ENCODE measurements around the gene MAPK12. TPM values are rescaled to one million over a fixed set of nuclear protein-coding genes. Genes with fewer than 3 reads are reported as not detected.

Gene MAPK12
- total and polyA plus RNA-seq, 2 of the 8 experiments (the other 6 are each of a cell fraction or from before 2014, with no cell fraction given): 17.3 to 20.3 TPM

DNA sequence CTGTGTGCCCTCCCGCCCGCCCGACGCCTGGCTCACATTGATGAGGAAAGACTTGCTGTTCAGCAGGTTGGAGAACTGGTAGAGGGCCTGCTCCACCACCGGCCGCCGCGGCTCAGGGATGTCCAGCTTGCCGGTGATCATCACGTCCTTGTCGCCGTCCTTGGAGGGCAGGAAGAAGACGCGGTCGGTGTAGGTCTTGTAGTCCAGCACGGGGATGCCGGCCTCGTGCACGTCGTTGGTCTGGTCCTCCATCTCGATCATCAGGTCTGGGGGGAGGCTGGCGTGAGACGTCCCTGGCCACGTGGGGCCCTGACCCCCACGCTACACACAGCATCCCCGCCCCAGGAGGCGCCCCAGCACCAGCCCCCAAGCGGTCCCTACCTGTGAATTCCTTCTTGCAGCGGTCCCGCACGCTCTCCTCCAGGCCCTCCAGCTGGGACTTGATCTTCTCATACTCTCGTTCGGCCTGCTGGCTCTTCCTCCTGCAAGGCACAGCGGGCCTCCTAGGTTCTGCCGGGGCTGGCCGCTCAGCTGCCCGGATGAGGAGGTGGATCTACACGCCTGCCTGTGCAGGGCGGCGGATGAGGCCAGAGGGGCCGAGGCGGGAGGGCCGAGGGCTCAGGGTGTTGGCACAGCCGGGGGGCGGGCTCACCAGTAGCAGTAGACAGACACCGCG is 19.4 kb upstream of the MAPK12 start:
- ChIA-PET CTCF (ENCODE audit: partially characterized antibody) (interaction anchor here (0.9 to 3.5 kb wide), 6 partner anchors 8 to 61 kb away, joined by 3 to 12 read pairs (median 5); no protein-coding TSS in a partner anchor), POLR2A (ENCODE audit: partially characterized antibody) (interaction anchor here (0.7 to 1.2 kb wide), 3 partner anchors 14 to 162 kb away, joined by 3 to 4 read pairs (median 3); no protein-coding TSS in a partner anchor)
- Histone ChIP-seq H3K79me1 (ENCODE audit: low read depth, low read length) (no peaks in the 10 kb centered on the region), H2BK5ac (ENCODE audit: low read depth, low read length) (no peak overlapping the region), H3K23ac (ENCODE audit: insufficient read length) (no peak overlapping the region), H3K18ac (ENCODE audit: extremely low read depth, low read length) (no peak overlapping the region), H2BK20ac (ENCODE audit: low read length) (no peak overlapping the region), H3K9ac (replicated peaks in 1 of 4; ENCODE audit: extremely low read depth in 1 of 4, low read depth in 3 of 4, low read length in 3 of 4) (no peak overlapping the region), H3K79me2 (ENCODE audit: control insufficient read depth in 1 of 2, insufficient read depth in 2 of 2, low read length in 2 of 2) (no peaks in the 10 kb centered on the region), H3K9me3 (ENCODE audit: insufficient read depth in 2 of 2, low read depth in 1 of 2, low read length in 1 of 2) (peaks cover 7 to 17% of the 10 kb centered on the region in 2 experiments; a peak in 3 of 4 replicates), H2BK12ac (ENCODE audit: low read depth, low read length) (no peak overlapping the region), H4K20me1 (replicated peaks in 1 of 2; ENCODE audit: control insufficient read depth in 1 of 2, insufficient read depth in 2 of 2, low read length in 2 of 2) (peaks cover 0 to 7% of the 10 kb centered on the region in 2 experiments), H3K4ac (replicated peaks; ENCODE audit: insufficient read length, low read depth, low read length) (no peak overlapping the region), H2AK5ac (ENCODE audit: low read depth, low read length) (no peak overlapping the region), H3K27ac (ENCODE audit: low read depth, low read length) (no peak overlapping the region), H3K4me1 (replicated peaks in 1 of 4; ENCODE audit: control insufficient read depth in 3 of 4, insufficient read depth in 4 of 4, low read length in 3 of 4) (peaks cover 0 to 2% (median 0%) of the 10 kb centered on the region in 4 experiments; a peak in 2 of 7 replicates), H3K23me2 (ENCODE audit: low read depth, low read length) (no peaks in the 10 kb centered on the region), H2AFZ (ENCODE audit: low read length) (no peak overlapping the region), H2BK15ac (ENCODE audit: low read length) (no peak overlapping the region), H3K14ac (ENCODE audit: insufficient read length) (no peak overlapping the region), H4K91ac (replicated peaks; ENCODE audit: insufficient read length, low read length) (no peak overlapping the region), H4K5ac (ENCODE audit: insufficient read length, low read depth, low read length) (no peak overlapping the region), H3K36me3 (ENCODE audit: control insufficient read depth in 2 of 4, insufficient read depth in 4 of 4, low read length in 3 of 4) (peaks cover 25 to 87% (median 45%) of the 10 kb centered on the region in 4 experiments), H3K56ac (replicated peaks; ENCODE audit: insufficient read length, low read depth, low read length) (no peak overlapping the region), H3K4me3 (ENCODE audit: extremely low read depth in 1 of 4, insufficient read depth in 2 of 4, low read depth in 3 of 4, low read length in 4 of 4) (no peak overlapping the region), H2BK120ac (replicated peaks; ENCODE audit: low read depth, low read length) (no peak overlapping the region), H4K8ac (ENCODE audit: extremely low read depth, insufficient read depth, low read length) (no peak overlapping the region), H3K4me2 (ENCODE audit: insufficient read depth in 1 of 2, low read depth in 2 of 2, low read length in 2 of 2) (no peak overlapping the region), H3K27me3 (replicated peaks in 1 of 4; ENCODE audit: control insufficient read depth in 3 of 4, extremely low read depth in 1 of 4, insufficient read depth in 3 of 4, low read length in 3 of 4) (no peaks in the 10 kb centered on the region)
- TF ChIP-seq TBP (IDR thresholded peaks at IDR 0.05; ENCODE audit: low read depth, low read length) (no peak), SAP30 (IDR thresholded peaks at IDR 0.05; ENCODE audit: insufficient read depth, insufficient replicate concordance, low read length) (no peak), ASH2L (IDR thresholded peaks at IDR 0.05; ENCODE audit: low read length) (no peak), SIRT6 (IDR thresholded peaks at IDR 0.05; ENCODE audit: low read length) (no peak), RBBP5 (IDR thresholded peaks at IDR 0.05; ENCODE audit: borderline replicate concordance, low read depth, low read length) (no peak), CEBPB (IDR thresholded peaks at IDR 0.05; ENCODE audit: low read depth, low read length) (no peak), GTF2F1 (IDR thresholded peaks at IDR 0.05; ENCODE audit: borderline replicate concordance, low read depth, low read length) (no peak), POLR2AphosphoS5 (IDR thresholded peaks at IDR 0.05; ENCODE audit: low read depth, low read length) (no peak)
- TF ChIP-seq, protein P1, sequence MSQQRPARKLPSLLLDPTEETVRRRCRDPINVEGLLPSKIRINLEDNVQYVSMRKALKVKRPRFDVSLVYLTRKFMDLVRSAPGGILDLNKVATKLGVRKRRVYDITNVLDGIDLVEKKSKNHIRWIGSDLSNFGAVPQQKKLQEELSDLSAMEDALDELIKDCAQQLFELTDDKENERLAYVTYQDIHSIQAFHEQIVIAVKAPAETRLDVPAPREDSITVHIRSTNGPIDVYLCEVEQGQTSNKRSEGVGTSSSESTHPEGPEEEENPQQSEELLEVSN (IDR thresholded peaks at IDR 0.05): no peak
- no peak for FAIRE-seq
- DNase-seq (ENCODE audit: low read depth in 1 of 2, low spot score in 2 of 2): no peak
- WGBS, 2 experiments (ENCODE audit: extremely low coverage in 1 of 2, insufficient coverage in 1 of 2, insufficient read length in 1 of 2, insufficient replicate concordance in 2 of 2, low coverage in 1 of 2, low lambda C conversion rate in 2 of 2, missing lambda C conversion rate in 1 of 2): 95% methylated on average over 37 of the region's 47 CpGs; no CpG with 5 or more reads in 1 of the 2 experiments

Measured in H1 (cell line).